ENCODE measurements around the gene DMRTC1B.
"Not testable (repeated sequence)": the region's sequence is repeated elsewhere in the genome, so short reads cannot be mapped to it uniquely, and the experiment has no call there.

DNA sequence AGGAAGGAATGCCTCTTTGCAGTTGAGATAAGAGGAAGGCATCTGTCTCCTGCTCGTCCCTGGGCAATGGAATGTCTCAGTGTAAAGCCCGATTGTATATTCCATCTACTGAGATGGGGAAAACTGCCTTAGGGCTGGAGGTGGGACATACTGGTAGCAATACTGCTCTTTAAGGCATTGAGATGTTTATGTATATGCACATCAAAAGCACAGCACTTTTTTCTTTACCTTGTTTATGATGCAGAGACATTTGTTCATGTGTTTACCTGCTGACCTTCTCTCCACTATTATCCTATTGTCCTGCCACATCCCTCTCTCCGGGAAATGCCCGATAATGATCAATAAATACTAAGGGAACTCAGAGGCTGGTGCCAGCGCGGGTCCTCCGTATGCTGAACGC lies 43.1 kb upstream of the DMRTC1B start:
- TF ChIP-seq, protein P1, sequence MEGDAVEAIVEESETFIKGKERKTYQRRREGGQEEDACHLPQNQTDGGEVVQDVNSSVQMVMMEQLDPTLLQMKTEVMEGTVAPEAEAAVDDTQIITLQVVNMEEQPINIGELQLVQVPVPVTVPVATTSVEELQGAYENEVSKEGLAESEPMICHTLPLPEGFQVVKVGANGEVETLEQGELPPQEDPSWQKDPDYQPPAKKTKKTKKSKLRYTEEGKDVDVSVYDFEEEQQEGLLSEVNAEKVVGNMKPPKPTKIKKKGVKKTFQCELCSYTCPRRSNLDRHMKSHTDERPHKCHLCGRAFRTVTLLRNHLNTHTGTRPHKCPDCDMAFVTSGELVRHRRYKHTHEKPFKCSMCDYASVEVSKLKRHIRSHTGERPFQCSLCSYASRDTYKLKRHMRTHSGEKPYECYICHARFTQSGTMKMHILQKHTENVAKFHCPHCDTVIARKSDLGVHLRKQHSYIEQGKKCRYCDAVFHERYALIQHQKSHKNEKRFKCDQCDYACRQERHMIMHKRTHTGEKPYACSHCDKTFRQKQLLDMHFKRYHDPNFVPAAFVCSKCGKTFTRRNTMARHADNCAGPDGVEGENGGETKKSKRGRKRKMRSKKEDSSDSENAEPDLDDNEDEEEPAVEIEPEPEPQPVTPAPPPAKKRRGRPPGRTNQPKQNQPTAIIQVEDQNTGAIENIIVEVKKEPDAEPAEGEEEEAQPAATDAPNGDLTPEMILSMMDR (conservative IDR thresholded peaks at IDR 0.05) = not testable (repeated sequence)
- not testable (repeated sequence) for TF ChIP-seq ZFX (IDR thresholded peaks at IDR 0.05)

Data from C4-2B (cell line).